ENCODE data around the gene PPP1R1B. TPM values are rescaled to one million over a fixed set of nuclear protein-coding genes. Genes with fewer than 3 reads are reported as not detected.
A peak's percentile ranks its signal among the peaks of the same experiment; 100 is the strongest.

The PPP1R1B gene
- total RNA-seq, 4 donors from 2014 or later, result 0.23 to 4.8 (median 2.4) TPM

DNA sequence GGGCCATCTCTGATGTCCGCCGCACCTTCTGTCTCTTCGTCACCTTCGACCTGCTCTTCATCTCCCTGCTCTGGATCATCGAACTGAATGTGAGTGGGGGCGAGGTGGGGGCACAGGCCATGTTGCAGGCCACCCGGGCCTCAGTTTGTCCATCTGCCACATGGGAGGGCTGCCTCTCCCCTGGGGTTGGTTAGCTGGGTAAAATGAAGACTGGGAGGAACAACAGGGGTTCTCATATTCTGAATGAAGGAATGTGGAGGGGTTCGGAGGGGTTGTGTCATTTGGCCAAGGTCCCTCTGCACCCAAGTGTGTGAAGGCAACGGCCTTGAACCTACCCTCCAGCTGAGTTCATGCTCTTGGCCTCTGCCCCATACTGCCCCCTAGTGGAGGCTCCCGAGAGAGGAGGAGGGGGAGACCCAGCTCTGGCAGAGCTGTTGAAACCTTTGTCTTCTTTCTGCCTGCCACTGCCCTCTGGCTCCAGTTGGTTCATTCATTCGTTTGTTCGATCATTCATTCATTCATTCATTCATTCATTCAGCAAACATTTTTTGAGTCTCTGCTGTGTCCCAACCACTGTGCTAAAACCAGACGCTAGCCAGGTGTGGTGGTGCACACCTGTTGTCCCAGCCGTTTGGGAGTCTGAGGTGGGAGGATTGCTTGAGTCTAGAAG lies 27.0 kb downstream of the PPP1R1B start:
- no peak for DNase-seq
- H3K36me3 ChIP-seq, result peaks cover 0 to 70% (median 7%) of the 10 kb centered on the region in 3 donors
- intact Hi-C loops (cut with DNase I), result no loop called here
- peak overlapping the region in 2 of 4 donors; percentile 14 to 38 for H3K27ac ChIP-seq
- no peak overlapping the region for H3K4me3 ChIP-seq
- 64 to 66% methylated on average over 11 to 14 of the region's 14 CpGs for WGBS, 2 donors
- TF ChIP-seq CTCF (IDR thresholded peaks at IDR 0.05), result peak; percentile 46 to 78 (median 67)
- TF ChIP-seq POLR2A (IDR thresholded peaks at IDR 0.05), result no peak
- no peaks in the 10 kb centered on the region for H3K27me3 ChIP-seq
- H3K9me3 ChIP-seq, result no peaks in the 10 kb centered on the region
- H3K4me1 ChIP-seq, result peaks cover 0 to 48% (median 14%) of the 10 kb centered on the region in 3 donors

GRCh38 chr17:39655105-39655504 lies 28.4 kb downstream of the PPP1R1B start:
- DNase-seq, result no peak
- TF ChIP-seq POLR2A (IDR thresholded peaks at IDR 0.05), result no peak
- TF ChIP-seq CTCF (IDR thresholded peaks at IDR 0.05), result no peak
- no peak overlapping the region for H3K27ac ChIP-seq
- WGBS, 2 donors, result 88 to 93% methylated on average over 2 of the region's 2 CpGs
- peaks cover 2 to 75% (median 7%) of the 10 kb centered on the region in 3 donors for H3K36me3 ChIP-seq
- peaks cover 3 to 61% (median 19%) of the 10 kb centered on the region in 3 donors for H3K4me1 ChIP-seq
- intact Hi-C loops (cut with DNase I), result no loop called here
- no peaks in the 10 kb centered on the region for H3K27me3 ChIP-seq
- H3K4me3 ChIP-seq, result no peak overlapping the region
- no peaks in the 10 kb centered on the region for H3K9me3 ChIP-seq

- no peak for TF ChIP-seq POLR2A (IDR thresholded peaks at IDR 0.05)
- TF ChIP-seq CTCF (IDR thresholded peaks at IDR 0.05), result no peak
- WGBS, 2 donors, result 92 to 94% methylated on average over 3 to 4 of the region's 11 CpGs
- H3K27ac ChIP-seq, result peak overlapping the region in 3 of 4 donors; percentile 64 to 83 (median 75)
- no peaks in the 10 kb centered on the region for H3K9me3 ChIP-seq
- no peaks in the 10 kb centered on the region for H3K27me3 ChIP-seq
- DNase-seq, result no peak
- no peak overlapping the region for H3K4me3 ChIP-seq
- peaks cover 14 to 66% (median 37%) of the 10 kb centered on the region in 3 donors for H3K4me1 ChIP-seq
- intact Hi-C loops (cut with DNase I), result no loop called here
- peaks cover 7 to 96% (median 13%) of the 10 kb centered on the region in 3 donors for H3K36me3 ChIP-seq
Measured at GRCh38 chr17:39658346-39658745, 31.6 kb downstream of the PPP1R1B start.

DNA sequence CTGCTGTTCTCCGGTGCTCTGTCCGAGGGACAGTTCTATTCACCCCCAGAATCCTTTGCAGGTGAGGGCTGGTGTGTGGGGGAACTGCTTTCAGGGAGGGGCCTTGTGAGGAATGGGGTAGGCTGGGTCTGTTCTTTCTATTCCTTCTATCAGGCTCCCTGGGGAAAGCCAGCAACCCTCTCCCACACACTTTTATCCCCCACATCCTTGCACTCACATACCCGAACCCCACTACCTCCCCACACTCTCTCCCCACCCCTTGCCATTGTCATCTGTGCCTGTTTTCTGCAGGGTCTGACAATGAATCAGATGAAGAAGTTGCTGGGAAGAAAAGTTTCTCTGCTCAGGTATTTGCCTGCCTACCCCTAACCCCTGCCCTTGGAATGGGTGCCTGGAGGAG lies 32.0 kb downstream of the PPP1R1B start:
- H3K27ac ChIP-seq, result peak overlapping the region in 3 of 4 donors; percentile 64 to 83 (median 75)
- H3K4me3 ChIP-seq, result no peak overlapping the region
- H3K36me3 ChIP-seq, result peaks cover 7 to 94% (median 13%) of the 10 kb centered on the region in 3 donors
- 69 to 100% methylated on average over 1 to 3 of the region's 3 CpGs for whole genome bisulfite sequencing, 2 donors
- H3K27me3 ChIP-seq, result no peaks in the 10 kb centered on the region
- intact Hi-C loops (cut with DNase I), result no loop called here
- peaks cover 16 to 66% (median 39%) of the 10 kb centered on the region in 3 donors for H3K4me1 ChIP-seq
- DNase-seq, result no peak
- TF ChIP-seq CTCF (IDR thresholded peaks at IDR 0.05), result no peak
- TF ChIP-seq POLR2A (IDR thresholded peaks at IDR 0.05), result no peak
- no peaks in the 10 kb centered on the region for H3K9me3 ChIP-seq

GRCh38 chr17:39659279-39660010 lies 32.7 kb downstream of the PPP1R1B start:
- intact Hi-C loops (cut with DNase I), result no loop called here
- H3K36me3 ChIP-seq, result peaks cover 7 to 87% (median 13%) of the 10 kb centered on the region in 3 donors
- DNase-seq, result no peak
- H3K9me3 ChIP-seq, result no peaks in the 10 kb centered on the region
- H3K4me1 ChIP-seq, result peaks cover 18 to 66% (median 41%) of the 10 kb centered on the region in 3 donors
- no peak overlapping the region for H3K4me3 ChIP-seq
- WGBS, 2 donors, result 60 to 69% methylated on average over 8 to 13 of the region's 15 CpGs
- peak overlapping the region; percentile 33 to 83 (median 70) for H3K27ac ChIP-seq
- H3K27me3 ChIP-seq, result no peaks in the 10 kb centered on the region
- TF ChIP-seq CTCF (IDR thresholded peaks at IDR 0.05), result no peak
